A549 (cell line): Measurements from ENCODE around the gene KCNQ1OT1. TPM values are rescaled to one million over a fixed set of nuclear protein-coding genes. Genes with fewer than 3 reads are reported as not detected.

Source experiments
- ATAC-seq, 2 experiments: fragments of 200-7000 bp in 1 of 2; fragments of >200 bp in 1 of 2; cut with Nextera tagmentation in 1 of 2; cut with Tn5 transposase in 1 of 2; 3 replicates each; pipeline versions ENCODE4 v1.8.0 to v1.9.1; 2018 to 2020; ENCODE audit warnings: mild to moderate bottlenecking in 1 of 2, moderate library complexity in 1 of 2
- CTCF ChIA-PET: fragments of 300-600 bp; sonication (Branson Sonifier 250); formaldehyde crosslinking; extraction: SDS; loops from one replicate; lab custom pipeline; 2021; ENCODE audit warnings: antibody characterized with exemption, inconsistent platforms; lab: Yijun Ruan, JAX
- POLR2A ChIA-PET: fragments of 350-600 bp; formaldehyde crosslinking; extraction: SDS; loops from one replicate; lab custom pipeline; 2021; ENCODE audit warnings: antibody characterized with exemption, inconsistent platforms; lab: Yijun Ruan, JAX
- DNase-seq, 2 experiments: peaks; one replicate each; pipeline versions ENCODE4 v3.0.0 to v3.0.0-alpha.2; 2011 to 2016; ENCODE audit warnings: low read depth in 1 of 2, low spot score in 1 of 2
- FAIRE-seq: peaks from 2 replicates; lab custom pipeline; 2011; peaks lifted over from hg19 to GRCh38; lab: Jason Lieb, UNC
- H3K27ac ChIP-seq, 2 experiments: fragments of >200 bp; sonication (Bioruptor Twin); formaldehyde crosslinking; 3 replicates each; pipeline ENCODE4 v1.5.1; 2016 to 2017
- H3K4me1 ChIP-seq: fragments of >200 bp; sonication (Bioruptor Twin); formaldehyde crosslinking; 3 replicates; pipeline ENCODE4 v1.6.1; 2016
- H3K4me2 ChIP-seq: fragments of >200 bp; sonication (Bioruptor Twin); formaldehyde crosslinking; 3 replicates; pipeline ENCODE4 v1.6.1; 2016
- H3K4me3 ChIP-seq: fragments of >200 bp; sonication (Bioruptor Twin); formaldehyde crosslinking; 3 replicates; pipeline ENCODE4 v1.5.1; 2016
- H3K9me3 ChIP-seq: fragments of >200 bp; sonication (Bioruptor Twin); formaldehyde crosslinking; 3 replicates; pipeline ENCODE4 v1.6.1; 2016
- BHLHE40 ChIP-seq: IDR thresholded peaks from 2 replicates; pipeline ENCODE4 v1.6.1; 2012; ENCODE audit warnings: low read depth, low read length, inconsistent platforms
- CBX8 ChIP-seq: fragments of 200-600 bp; sonication (generic); IDR thresholded peaks from 2 replicates; pipeline ENCODE4 v1.6.1; 2016
- CEBPB ChIP-seq, 2 experiments: fragments of >200 bp in 1 of 2; sonication (Bioruptor Twin) in 1 of 2; formaldehyde crosslinking in 1 of 2; IDR thresholded peaks; 2 replicates each; pipeline ENCODE4 v1.6.1; 2012 to 2016
- CHD4 ChIP-seq: fragments of 200-600 bp; sonication (generic); IDR thresholded peaks from 2 replicates; pipeline ENCODE4 v1.6.1; 2016; ENCODE audit warnings: antibody characterized with exemption, mild to moderate bottlenecking, borderline replicate concordance
- EHF ChIP-seq: fragments of 250-450 bp; sonication (Bioruptor Pico); IDR thresholded peaks from 2 replicates; pipeline ENCODE4 v1.5.0; 2020; ENCODE audit warnings: mild to moderate bottlenecking
- ESRRA ChIP-seq: fragments of 150-350 bp; IDR thresholded peaks from 2 replicates; pipeline ENCODE4 v1.6.1; 2014; ENCODE audit warnings: mild to moderate bottlenecking, low read length, borderline replicate concordance
- HEYL ChIP-seq: fragments of 250-450 bp; sonication (Bioruptor Pico); IDR thresholded peaks from 2 replicates; pipeline ENCODE4 v1.8.0; 2021; ENCODE audit warnings: mild to moderate bottlenecking, moderate library complexity
- HOXA7 ChIP-seq: fragments of 250-450 bp; sonication (Bioruptor Pico); IDR thresholded peaks from 2 replicates; pipeline ENCODE4 v1.5.0; 2020; ENCODE audit warnings: mild to moderate bottlenecking, moderate library complexity
- HOXB13 ChIP-seq: fragments of 250-450 bp; sonication (Bioruptor Pico); IDR thresholded peaks from 2 replicates; pipeline ENCODE4 v1.5.0; 2020; ENCODE audit warnings: low read depth, mild to moderate bottlenecking, moderate library complexity
- KDM5A ChIP-seq: fragments of 200-600 bp; sonication (generic); IDR thresholded peaks from 2 replicates; pipeline ENCODE4 v1.6.1; 2016; ENCODE audit warnings: antibody characterized with exemption, mild to moderate bottlenecking
- NPAS2 ChIP-seq: fragments of 250-450 bp; sonication (Bioruptor Pico); IDR thresholded peaks from 2 replicates; pipeline ENCODE4 v1.8.0; 2022; ENCODE audit warnings: mild to moderate bottlenecking, moderate library complexity, borderline replicate concordance
- NR3C1 ChIP-seq: fragments of >200 bp; sonication (Bioruptor Twin); formaldehyde crosslinking; IDR thresholded peaks from 3 replicates; pipeline ENCODE4 v1.6.1; 2017
- PBX3 ChIP-seq: IDR thresholded peaks from 2 replicates; pipeline ENCODE4 v1.6.1; 2012
- RAD21 ChIP-seq, 2 experiments: fragments of >200 bp in 1 of 2; sonication (Bioruptor Twin) in 1 of 2; formaldehyde crosslinking in 1 of 2; IDR thresholded peaks in 1 of 2; conservative IDR thresholded peaks in 1 of 2; 2 replicates in 1 of 2; 3 replicates in 1 of 2; pipeline ENCODE4 v1.6.1; 2012 to 2018; ENCODE audit warnings: inconsistent platforms in 1 of 2
- RARB ChIP-seq: fragments of 250-450 bp; sonication (Bioruptor Pico); IDR thresholded peaks from 2 replicates; pipeline ENCODE4 v1.8.0; 2021; ENCODE audit warnings: mild to moderate bottlenecking, moderate library complexity
- RCOR1 ChIP-seq: fragments of 150-350 bp; IDR thresholded peaks from 2 replicates; pipeline ENCODE4 v1.6.1; 2014; ENCODE audit warnings: antibody characterized with exemption, low read length, low read depth
- RNF2 ChIP-seq: fragments of 200-600 bp; sonication (generic); IDR thresholded peaks from 2 replicates; pipeline ENCODE4 v1.6.1; 2016; ENCODE audit warnings: low read depth, mild to moderate bottlenecking, antibody characterized with exemption, moderate library complexity, borderline replicate concordance
- SMC3 ChIP-seq: fragments of >200 bp; sonication (Bioruptor Twin); formaldehyde crosslinking; IDR thresholded peaks from 3 replicates; pipeline ENCODE4 v1.6.1; 2018; ENCODE audit warnings: inconsistent platforms
- SREBF2 ChIP-seq: fragments of 450-650 bp; IDR thresholded peaks from 2 replicates; pipeline ENCODE4 v1.6.1; 2014; ENCODE audit warnings: mild to moderate bottlenecking, moderate library complexity
- ZC3H11A ChIP-seq: fragments of 450-650 bp; IDR thresholded peaks from 2 replicates; pipeline ENCODE4 v1.6.1; 2014; ENCODE audit warnings: antibody characterized with exemption, mild to moderate bottlenecking
- ZFP36 ChIP-seq: fragments of 450-650 bp; IDR thresholded peaks from 2 replicates; pipeline ENCODE4 v1.6.1; 2014; ENCODE audit warnings: borderline replicate concordance; ENCODE audit not compliant: partially characterized antibody
- WGBS: methylation state at CpG from one replicate; pipeline ENCODE4 v1.1.6; 2017; ENCODE audit errors: missing lambda C conversion rate; 5-methylcytosine and 5-hydroxymethylcytosine counted together
- polyA plus RNA-seq, 4 experiments: library from polyadenylated mRNA; depleted of rRNA in 3 of 4; stranded (reverse); fragments of >200 nt; fragmentation: RNase III in 1 of 4; extraction: RNeasy Plus Mini Kit Qiagen cat#74134 plus additional on column Dnase treatment in 1 of 4; gene quantifications; 2 replicates in 3 of 4; 3 replicates in 1 of 4; pipeline ENCODE4 v1.2.3, GENCODE V29; 2011 to 2017
- TF ChIP-seq, protein P1 (sequence below): fragments of >200 bp; sonication (Bioruptor Twin); formaldehyde crosslinking; IDR thresholded peaks from 3 replicates; pipeline ENCODE4 v1.6.1; 2016
- TF ChIP-seq, protein P2 (sequence below): fragments of >200 bp; sonication (Bioruptor Twin); formaldehyde crosslinking; IDR thresholded peaks from 3 replicates; pipeline ENCODE4 v1.5.1; 2016
- TF ChIP-seq, protein P3 (sequence below): IDR thresholded peaks from 2 replicates; pipeline ENCODE4 v1.6.1; 2012; ENCODE audit warnings: low read depth, borderline replicate concordance

Gene KCNQ1OT1
- polyA plus RNA-seq, 2 of the 4 experiments (the other 2 are of a cell fraction): 0.03 to 0.13 TPM

DNA sequence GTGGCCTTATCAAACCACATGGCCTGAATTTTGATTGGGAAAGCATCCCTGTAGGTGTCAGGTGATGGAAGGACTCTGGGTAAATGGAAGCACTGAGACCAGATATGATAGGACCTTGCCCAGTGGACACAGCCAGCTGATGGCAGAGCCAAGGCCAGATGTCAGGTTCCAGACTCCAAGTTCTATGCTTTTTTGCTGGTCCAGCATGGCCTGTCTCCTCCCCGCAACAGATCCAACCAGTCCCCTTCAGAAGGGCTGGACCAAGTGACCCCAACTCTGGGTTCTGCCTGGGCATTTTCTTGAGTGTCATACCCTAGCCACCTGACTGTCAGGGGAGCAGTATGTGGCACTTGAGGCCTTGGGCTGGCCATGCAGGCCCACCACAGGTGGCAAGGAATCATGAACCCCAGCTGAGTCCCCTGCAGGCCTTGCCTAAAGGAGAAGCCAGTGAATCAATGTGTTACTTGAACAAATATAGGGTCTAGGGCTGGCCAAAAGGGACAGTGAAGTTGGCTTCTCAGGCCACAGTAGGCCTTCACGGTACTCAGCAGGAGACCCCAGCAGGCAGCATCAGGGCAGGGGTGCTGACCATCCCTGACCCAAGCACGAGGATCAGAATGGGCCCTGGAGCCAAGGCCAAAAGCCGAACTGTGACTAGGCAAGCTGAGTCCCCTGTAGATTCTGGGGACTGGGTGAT, 27.1 kb downstream of the KCNQ1OT1 start:
- ATAC-seq: no peak
- no peak for FAIRE-seq
- Histone ChIP-seq H3K4me1 (no peaks in the 10 kb centered on the region), H3K27ac (no peak overlapping the region), H3K9me3 (no peaks in the 10 kb centered on the region; the same call in 2 of the 3 replicates), H3K4me2 (no peak overlapping the region), H3K4me3 (no peak overlapping the region)
- 100% methylated on average over 2 of the region's 4 CpGs for WGBS
- no peak for DNase-seq
- CTCF ChIA-PET: interaction anchor here (1.0 to 1.5 kb wide), 3 partner anchors 14 to 141 kb away, joined by 3 to 6 read pairs (median 6); no protein-coding TSS in a partner anchor
- TF ChIP-seq, protein P1, sequence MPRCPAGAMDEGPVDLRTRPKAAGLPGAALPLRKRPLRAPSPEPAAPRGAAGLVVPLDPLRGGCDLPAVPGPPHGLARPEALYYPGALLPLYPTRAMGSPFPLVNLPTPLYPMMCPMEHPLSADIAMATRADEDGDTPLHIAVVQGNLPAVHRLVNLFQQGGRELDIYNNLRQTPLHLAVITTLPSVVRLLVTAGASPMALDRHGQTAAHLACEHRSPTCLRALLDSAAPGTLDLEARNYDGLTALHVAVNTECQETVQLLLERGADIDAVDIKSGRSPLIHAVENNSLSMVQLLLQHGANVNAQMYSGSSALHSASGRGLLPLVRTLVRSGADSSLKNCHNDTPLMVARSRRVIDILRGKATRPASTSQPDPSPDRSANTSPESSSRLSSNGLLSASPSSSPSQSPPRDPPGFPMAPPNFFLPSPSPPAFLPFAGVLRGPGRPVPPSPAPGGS: no peak
- TF ChIP-seq, protein P2, sequence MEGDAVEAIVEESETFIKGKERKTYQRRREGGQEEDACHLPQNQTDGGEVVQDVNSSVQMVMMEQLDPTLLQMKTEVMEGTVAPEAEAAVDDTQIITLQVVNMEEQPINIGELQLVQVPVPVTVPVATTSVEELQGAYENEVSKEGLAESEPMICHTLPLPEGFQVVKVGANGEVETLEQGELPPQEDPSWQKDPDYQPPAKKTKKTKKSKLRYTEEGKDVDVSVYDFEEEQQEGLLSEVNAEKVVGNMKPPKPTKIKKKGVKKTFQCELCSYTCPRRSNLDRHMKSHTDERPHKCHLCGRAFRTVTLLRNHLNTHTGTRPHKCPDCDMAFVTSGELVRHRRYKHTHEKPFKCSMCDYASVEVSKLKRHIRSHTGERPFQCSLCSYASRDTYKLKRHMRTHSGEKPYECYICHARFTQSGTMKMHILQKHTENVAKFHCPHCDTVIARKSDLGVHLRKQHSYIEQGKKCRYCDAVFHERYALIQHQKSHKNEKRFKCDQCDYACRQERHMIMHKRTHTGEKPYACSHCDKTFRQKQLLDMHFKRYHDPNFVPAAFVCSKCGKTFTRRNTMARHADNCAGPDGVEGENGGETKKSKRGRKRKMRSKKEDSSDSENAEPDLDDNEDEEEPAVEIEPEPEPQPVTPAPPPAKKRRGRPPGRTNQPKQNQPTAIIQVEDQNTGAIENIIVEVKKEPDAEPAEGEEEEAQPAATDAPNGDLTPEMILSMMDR: no peak
- TF ChIP-seq HEYL (CRISPR knock-in tag) (no peak), NPAS2 (CRISPR knock-in tag) (no peak), RAD21 (conservative IDR thresholded peaks at IDR 0.05 in 1 of 2, IDR thresholded peaks at IDR 0.05 in 1 of 2) (no peak), HOXB13 (CRISPR knock-in tag) (no peak), EHF (CRISPR knock-in tag) (no peak), ZFP36 (no peak), BHLHE40 (no peak), KDM5A (no peak), SREBF2 (no peak), ESRRA (no peak), RCOR1 (no peak), HOXA7 (CRISPR knock-in tag) (no peak), CBX8 (no peak)
- POLR2A ChIA-PET: no interaction called here

DNA sequence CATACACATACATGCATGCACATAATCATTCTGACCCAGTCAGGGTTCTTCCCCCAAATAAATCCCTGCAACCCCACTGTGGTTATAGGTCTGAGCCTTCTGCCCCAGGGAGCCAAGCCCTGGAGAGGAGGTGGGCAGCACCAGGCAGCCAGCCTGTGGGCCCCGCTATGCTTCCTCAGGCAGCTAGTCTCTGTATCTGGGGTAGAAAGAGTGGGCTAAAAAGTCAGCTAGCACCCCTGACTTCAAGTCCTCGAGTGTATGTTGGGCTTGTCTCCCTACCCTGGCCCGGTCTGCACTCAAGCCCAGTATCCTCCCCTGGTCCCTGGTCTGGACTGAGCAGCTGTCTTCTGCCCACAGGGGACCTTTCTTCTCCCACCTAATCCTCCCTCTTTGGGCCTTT, 28.0 kb downstream of the KCNQ1OT1 start:
- no peak for DNase-seq
- TF ChIP-seq CEBPB (IDR thresholded peaks at IDR 0.05): no peak
- no peak for TF ChIP-seq ZFP36
- TF ChIP-seq PBX3: no peak
- no peak for TF ChIP-seq ZC3H11A
- TF ChIP-seq RARB (CRISPR knock-in tag): no peak
- no peak for TF ChIP-seq CHD4
- TF ChIP-seq RNF2: no peak
- TF ChIP-seq SREBF2: no peak
- TF ChIP-seq, protein P3, sequence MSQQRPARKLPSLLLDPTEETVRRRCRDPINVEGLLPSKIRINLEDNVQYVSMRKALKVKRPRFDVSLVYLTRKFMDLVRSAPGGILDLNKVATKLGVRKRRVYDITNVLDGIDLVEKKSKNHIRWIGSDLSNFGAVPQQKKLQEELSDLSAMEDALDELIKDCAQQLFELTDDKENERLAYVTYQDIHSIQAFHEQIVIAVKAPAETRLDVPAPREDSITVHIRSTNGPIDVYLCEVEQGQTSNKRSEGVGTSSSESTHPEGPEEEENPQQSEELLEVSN: no peak
- TF ChIP-seq NR3C1: no peak
- TF ChIP-seq SMC3: no peak
- FAIRE-seq: no peak
- POLR2A ChIA-PET: no interaction called here
- Histone ChIP-seq H3K27ac (no peak overlapping the region), H3K9me3 (no peaks in the 10 kb centered on the region; the same call in 2 of the 3 replicates), H3K4me2 (no peak overlapping the region), H3K4me3 (no peak overlapping the region), H3K4me1 (no peaks in the 10 kb centered on the region)
- CTCF ChIA-PET: interaction anchor here (1.0 kb wide), 1 partner anchor 15 kb away, joined by 3 read pairs; no protein-coding TSS in a partner anchor
- ATAC-seq: no peak
- 79% methylated on average over 2 of the region's 3 CpGs for WGBS
